Gastroesophageal sphincter (tissue), 4 donors: ENCODE results near the gene CC2D1B. TPM values are rescaled to one million over a fixed set of nuclear protein-coding genes. Genes with fewer than 3 reads are reported as not detected.

ENCODE experiments used
- ATAC-seq: fragments of 150-250 bp; one replicate; pipeline ENCODE4 v1.9.1; 2016; ENCODE audit warnings: mild to moderate bottlenecking, moderate library complexity
- H3K27ac ChIP-seq, 4 donors: fragments of 200-600 bp; sonication (generic) in 3 of 4; 1 replicate in 3 of 4; 2 replicates in 1 of 4; pipeline ENCODE4 v1.5.1; 2016 to 2019
- H3K27me3 ChIP-seq: fragments of 200-600 bp; sonication (generic); one replicate; pipeline ENCODE4 v1.5.1; 2019
- H3K36me3 ChIP-seq, 2 donors: fragments of 200-600 bp; sonication (generic); one replicate each; pipeline ENCODE4 v1.5.1; 2019; ENCODE audit warnings: control low read depth in 1 of 2
- H3K4me1 ChIP-seq, 3 donors: fragments of 200-600 bp; sonication (generic); 1 replicate in 2 of 3; 2 replicates in 1 of 3; pipeline ENCODE4 v1.5.1; 2016 to 2019; ENCODE audit warnings: control low read depth in 2 of 3
- H3K4me3 ChIP-seq, 2 donors: fragments of 200-600 bp; sonication (generic); one replicate each; pipeline ENCODE4 v1.5.1; 2019; ENCODE audit warnings: mild to moderate bottlenecking in 1 of 2, moderate library complexity in 1 of 2
- H3K9me3 ChIP-seq, 3 donors: fragments of 200-600 bp; sonication (generic); one replicate each; pipeline ENCODE4 v1.5.1; 2017 to 2019; ENCODE audit warnings: control low read depth in 2 of 3
- EP300 ChIP-seq: sonication (generic); formaldehyde crosslinking; IDR thresholded peaks from one replicate; pipeline ENCODE4 v1.6.1; 2017; ENCODE audit warnings: antibody characterized with exemption, mild to moderate bottlenecking
- POLR2A ChIP-seq, 2 donors: fragments of 450-650 bp; IDR thresholded peaks; one replicate each; pipeline ENCODE4 v1.6.1; 2017; ENCODE audit warnings: antibody characterized with exemption in 2 of 2, mild to moderate bottlenecking in 2 of 2, moderate library complexity in 1 of 2
- POLR2AphosphoS5 ChIP-seq: sonication (generic); formaldehyde crosslinking; IDR thresholded peaks from one replicate; pipeline ENCODE4 v1.6.1; 2017; ENCODE audit warnings: antibody characterized with exemption
- WGBS, 2 donors: methylation state at CpG; one replicate each; pipeline ENCODE4 v1.1.5; 2018; ENCODE audit warnings: low coverage in 1 of 2; 5-methylcytosine and 5-hydroxymethylcytosine counted together
- total RNA-seq, 4 donors: library from RNA; depleted of rRNA; stranded (reverse); fragments of >200 nt; gene quantifications; one replicate each; pipeline ENCODE4 v1.1.0, GENCODE V29; 2016
- TF ChIP-seq, protein P1 (sequence below), 4 experiments: fragments of 200-600 bp in 2 of 4; fragments of 450-650 bp in 2 of 4; sonication (generic) in 1 of 4; IDR thresholded peaks; one replicate each; pipeline ENCODE4 v1.5.1; 2017 to 2019; ENCODE audit warnings: antibody characterized with exemption in 4 of 4, mild to moderate bottlenecking in 2 of 4, moderate library complexity in 2 of 4

Gene CC2D1B
- total RNA-seq, 4 donors from 2014 or later: 13.6 to 30.0 (median 26.0) TPM

DNA sequence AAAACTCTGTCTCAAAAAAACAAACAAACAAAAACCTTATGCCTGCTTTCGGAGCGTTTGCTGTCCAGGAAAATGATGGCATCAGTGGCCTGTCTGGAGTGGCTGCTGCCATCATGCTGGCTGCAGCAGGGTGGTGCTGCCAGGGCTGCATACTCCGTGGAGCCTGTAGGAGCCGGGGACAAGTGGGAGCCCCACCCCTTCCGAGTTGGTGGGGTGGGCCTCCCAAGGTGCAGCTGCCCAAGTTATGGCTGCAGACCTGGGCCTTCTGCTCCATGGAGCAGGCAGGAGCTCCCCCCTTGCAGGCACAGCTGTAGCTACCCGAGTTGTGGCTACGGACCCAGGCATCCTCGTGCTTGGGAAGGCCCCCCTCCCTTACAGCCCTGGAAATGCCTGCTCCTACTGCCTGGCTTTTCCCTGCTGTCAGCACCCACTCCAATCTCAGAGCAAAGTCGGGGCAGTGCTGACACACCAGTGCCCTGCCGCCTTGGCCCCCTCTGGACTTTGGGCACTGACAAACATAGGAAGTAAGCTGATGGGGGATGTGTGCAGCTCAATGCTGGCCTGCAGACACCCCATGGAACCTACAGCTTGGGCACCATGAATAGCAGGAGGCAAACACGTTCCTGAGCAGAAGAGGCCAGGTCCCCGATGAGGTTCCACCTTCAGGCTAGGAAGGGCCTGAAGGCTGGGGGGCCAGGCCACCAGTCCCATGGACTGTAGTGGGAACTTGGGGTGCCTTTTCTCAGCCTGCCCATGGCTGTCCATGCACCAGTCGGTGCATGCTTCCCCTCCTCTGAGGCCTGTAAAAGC lies 60.4 kb downstream of the CC2D1B start:
- Histone ChIP-seq H3K36me3 (peaks cover 0 to 85% of the 10 kb centered on the region in 2 donors), H3K27me3 (no peaks in the 10 kb centered on the region), H3K27ac (no peak overlapping the region), H3K4me1 (no peaks in the 10 kb centered on the region), H3K4me3 (no peak overlapping the region), H3K9me3 (no peaks in the 10 kb centered on the region)
- 100% methylated on average over 1 of the region's 13 CpGs for WGBS, 2 donors
- no peak for ATAC-seq
- TF ChIP-seq POLR2A (IDR thresholded peaks at IDR 0.05) (no peak), EP300 (no peak), POLR2AphosphoS5 (no peak)
- TF ChIP-seq, protein P1, sequence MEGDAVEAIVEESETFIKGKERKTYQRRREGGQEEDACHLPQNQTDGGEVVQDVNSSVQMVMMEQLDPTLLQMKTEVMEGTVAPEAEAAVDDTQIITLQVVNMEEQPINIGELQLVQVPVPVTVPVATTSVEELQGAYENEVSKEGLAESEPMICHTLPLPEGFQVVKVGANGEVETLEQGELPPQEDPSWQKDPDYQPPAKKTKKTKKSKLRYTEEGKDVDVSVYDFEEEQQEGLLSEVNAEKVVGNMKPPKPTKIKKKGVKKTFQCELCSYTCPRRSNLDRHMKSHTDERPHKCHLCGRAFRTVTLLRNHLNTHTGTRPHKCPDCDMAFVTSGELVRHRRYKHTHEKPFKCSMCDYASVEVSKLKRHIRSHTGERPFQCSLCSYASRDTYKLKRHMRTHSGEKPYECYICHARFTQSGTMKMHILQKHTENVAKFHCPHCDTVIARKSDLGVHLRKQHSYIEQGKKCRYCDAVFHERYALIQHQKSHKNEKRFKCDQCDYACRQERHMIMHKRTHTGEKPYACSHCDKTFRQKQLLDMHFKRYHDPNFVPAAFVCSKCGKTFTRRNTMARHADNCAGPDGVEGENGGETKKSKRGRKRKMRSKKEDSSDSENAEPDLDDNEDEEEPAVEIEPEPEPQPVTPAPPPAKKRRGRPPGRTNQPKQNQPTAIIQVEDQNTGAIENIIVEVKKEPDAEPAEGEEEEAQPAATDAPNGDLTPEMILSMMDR (IDR thresholded peaks at IDR 0.05): no peak

Other genes with a start within 250 kb of the CC2D1B start
- 10 to 100 TPM; 36.4 to 79.9 (median 40.4) TPM for gene ZFYVE9, start 224.1 kb downstream of the CC2D1B start, total RNA-seq
- under 1 TPM; 0.12 to 0.72 (median 0.57) TPM for gene ORC1, start 38.2 kb upstream of the CC2D1B start, total RNA-seq
- gene PRPF38A, start 38.4 kb upstream of the CC2D1B start, total RNA-seq: 10 to 100 TPM; 15.2 to 20.3 (median 19.5) TPM
- 10 to 100 TPM; 32.3 to 56.5 (median 34.0) TPM for gene TUT4, start 186.9 kb upstream of the CC2D1B start, total RNA-seq
- gene GPX7, start 236.2 kb upstream of the CC2D1B start, total RNA-seq: 10 to 100 TPM; 13.0 to 22.5 (median 16.2) TPM